HG03196 (cell line): ENCODE data around the gene IDUA.

ENCODE experiments used
- ATAC-seq: cut with Tn5 transposase; IDR thresholded peaks from one replicate; pipeline ENCODE4 v1.9.1; 2021; ENCODE audit not compliant: unreplicated experiment

The IDUA gene

GRCh38 chr4:985123-985830 lies 1.6 kb upstream of the IDUA start:
- no peak for ATAC-seq

DNA sequence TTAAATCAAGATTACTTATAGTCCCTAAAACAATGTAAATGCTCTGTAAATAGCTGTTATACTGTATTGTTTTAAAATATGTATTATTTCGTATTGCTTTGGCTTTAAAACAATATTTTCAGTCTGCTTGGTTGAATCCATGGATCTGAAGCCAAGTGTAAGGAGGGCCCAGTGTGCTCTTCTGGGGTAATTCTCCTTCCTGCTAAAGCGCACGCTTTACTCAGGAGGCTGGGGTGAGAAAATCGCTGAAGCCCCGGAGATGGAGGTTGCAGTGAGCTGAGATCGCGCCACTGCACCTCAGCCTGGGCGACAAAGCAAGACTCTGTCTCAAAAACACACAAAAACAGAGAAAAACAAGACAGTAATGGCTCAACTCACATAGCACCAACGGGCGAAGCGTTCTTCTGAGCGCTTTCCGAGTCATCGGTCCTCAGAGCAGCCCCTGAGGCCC lies 391 bp upstream of the IDUA start:
- no peak for ATAC-seq

- no peak for ATAC-seq
These were observed 1.0 kb downstream of the IDUA start for GRCh38 chr4:987624-988513.

DNA sequence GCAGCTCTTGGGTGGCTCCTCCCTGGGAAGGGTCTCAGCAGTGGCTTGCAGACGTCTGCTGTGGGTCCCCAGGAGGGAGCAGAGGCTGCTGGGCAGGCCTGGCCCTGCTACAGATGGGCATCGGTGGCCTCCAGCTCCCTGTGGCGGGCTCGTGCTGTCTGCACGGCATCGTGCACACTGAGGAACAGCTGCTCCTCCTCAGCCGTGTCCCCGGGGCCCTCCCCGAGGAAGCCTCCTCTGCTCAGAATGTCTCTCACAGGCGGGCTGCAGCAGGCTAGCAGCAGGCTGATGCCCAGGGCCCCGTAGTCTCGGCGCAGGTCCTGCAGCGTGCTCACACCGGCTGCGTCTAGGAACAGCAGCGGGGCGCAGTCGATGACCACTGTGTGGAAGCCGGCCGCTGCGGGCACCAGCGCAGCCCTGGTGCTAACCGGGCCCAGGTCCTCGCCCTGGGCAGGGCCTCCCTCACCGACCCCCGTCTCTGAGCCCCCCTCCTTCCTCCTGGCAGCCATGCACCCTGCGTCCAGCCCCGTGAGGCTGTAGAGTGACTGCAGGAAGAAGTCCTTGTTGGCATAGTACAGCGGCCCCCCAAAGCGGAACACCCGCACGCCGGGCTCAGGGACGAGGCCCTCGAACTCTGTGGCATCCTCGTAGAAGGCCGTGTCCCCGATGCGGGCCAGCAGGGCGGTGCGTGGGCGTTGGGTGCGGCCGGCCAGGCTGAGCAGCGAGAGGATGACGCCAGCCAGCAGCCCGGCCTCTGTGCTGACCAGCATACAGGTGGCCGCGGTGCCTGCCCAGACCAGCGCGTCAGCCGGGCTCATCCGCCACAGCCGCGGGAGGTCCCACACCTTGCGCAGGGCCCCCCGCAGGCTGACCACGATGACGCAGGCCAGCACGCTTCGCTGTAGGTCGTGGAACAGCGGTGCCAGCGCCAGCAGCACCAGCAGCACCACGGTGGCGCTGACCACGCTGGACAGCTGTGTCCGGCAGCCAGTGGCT lies 2.2 kb downstream of the IDUA start:
- ATAC-seq: no peak

GRCh38 chr4:989722-990471 lies 3.1 kb downstream of the IDUA start:
- no peak for ATAC-seq

DNA sequence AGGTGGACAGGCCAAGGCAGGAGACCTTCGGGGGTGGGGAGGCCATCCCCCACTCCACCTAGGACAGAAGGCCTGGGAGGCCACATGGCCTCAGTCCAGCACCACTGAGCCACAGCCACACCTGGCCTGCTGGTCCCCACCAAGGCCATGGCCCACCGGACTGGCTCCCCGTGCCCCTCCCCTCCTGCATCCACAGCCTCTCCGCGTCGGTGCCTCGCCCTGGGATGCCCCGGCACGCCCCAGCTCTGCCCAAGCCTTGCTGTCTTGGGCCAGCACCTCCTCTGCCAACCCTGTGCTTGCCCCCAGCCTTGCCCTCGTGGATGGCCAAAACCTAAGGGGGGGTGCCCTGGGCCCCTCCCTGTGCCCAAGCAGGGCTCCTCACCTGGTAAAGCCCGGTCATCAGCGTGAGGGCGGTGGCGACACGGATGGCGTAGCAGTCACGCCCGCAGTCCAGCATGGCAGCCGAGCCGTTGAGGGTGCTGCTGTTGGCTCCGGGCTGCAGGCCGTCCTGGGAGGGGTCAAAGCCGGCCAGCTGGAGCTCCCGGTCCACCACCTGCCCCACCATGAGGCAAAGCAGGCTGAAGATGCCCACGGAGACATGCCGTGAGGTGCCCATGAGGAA lies 4.0 kb downstream of the IDUA start:
- no peak for ATAC-seq

DNA sequence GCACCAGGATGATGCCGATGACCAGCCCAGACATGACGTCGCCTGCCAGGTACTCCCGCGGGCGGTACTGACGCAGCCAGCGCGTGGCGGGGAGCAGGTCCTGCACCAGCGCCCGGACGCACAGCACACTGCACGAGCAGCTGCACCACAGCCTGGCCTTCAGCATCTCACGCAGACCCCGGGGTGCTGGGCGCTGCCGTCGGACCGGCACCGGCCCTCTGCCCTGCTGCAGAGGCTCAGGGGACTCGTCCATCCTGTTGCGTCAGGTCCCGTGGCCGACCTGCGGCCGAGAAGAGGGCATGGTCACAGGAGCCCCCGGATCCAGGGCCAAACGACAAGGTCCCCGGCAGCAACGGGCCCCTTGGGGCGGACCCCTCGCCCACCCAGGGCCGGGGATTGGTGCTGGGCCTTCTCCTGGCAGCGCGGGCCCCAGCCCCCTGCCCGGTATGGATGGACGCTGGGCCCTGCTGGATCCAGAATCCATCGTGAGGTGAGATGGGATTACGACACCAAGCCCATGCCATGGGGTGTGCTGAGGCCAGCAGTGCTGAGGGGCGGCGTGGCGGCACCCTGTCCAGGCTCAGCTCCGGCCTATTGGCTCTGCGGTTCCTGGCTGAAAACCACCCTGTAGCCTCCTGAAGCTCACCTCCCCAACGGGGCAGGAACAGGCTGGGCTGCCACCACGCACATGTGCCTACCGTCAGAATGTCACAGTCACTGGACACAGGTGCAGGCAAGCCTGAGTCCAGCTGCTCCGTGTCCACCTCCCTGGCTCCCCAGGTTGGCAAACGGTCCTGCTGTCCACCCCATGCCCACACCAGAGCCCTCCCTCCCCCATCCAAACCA lies 4.8 kb downstream of the IDUA start:
- no peak for ATAC-seq

- no peak for ATAC-seq
These were observed 5.7 kb downstream of the IDUA start for GRCh38 chr4:992297-993110.

DNA sequence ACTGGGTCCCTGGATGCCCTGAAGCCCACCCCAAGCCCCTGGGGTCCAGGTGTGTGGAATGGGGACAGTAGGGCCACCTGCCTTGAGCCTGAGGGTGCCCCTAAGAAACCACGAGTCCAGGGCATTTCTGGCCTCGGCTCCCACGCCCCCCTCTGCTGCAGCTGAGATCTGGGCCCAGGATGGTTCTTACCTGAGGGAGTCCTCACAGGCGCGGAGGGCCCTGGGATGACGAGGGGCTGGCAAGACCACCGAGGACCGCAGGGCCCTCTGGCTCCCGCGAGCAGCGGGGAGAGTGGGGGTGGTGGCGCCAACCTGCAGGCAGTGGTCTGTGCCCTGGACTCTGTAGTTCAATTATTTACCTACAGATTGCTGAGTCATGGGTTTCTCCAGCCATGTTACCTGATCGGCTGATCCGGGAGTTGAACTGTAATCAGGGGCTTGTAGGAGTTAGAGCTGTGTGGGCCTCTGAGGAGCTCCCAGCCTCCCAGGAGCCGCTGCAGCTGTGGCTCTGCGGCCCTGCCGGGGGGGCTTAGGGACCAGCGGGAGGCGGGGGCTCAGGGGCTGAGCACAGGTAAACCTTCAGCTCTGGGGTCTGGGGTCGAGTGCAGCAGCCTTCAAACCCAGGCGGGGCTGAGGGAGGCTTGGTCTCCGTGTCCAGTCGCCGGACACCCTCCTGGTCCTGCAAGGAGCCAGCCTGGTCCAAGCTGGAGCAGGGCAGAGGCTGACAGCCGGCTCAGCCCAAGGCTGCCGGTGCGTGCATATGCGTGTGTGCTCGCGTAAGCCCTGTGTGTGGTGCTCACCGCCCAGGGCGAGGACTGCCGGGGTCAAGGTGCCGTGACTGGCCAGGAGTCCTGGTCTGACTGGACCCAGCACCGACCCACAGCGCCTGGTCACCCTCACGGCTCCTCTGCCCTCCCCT lies 6.5 kb downstream of the IDUA start, which contains the start of gene SLC26A1:
Gene SLC26A1 (minus strand): TSS at position 294 of the 919 bp plus-strand sequence. CDS start 1,701 bp downstream, outside the sequence.
- ATAC-seq: no peak

- no peak for ATAC-seq
These were observed 8.6 kb downstream of the IDUA start for GRCh38 chr4:995311-996026.

DNA sequence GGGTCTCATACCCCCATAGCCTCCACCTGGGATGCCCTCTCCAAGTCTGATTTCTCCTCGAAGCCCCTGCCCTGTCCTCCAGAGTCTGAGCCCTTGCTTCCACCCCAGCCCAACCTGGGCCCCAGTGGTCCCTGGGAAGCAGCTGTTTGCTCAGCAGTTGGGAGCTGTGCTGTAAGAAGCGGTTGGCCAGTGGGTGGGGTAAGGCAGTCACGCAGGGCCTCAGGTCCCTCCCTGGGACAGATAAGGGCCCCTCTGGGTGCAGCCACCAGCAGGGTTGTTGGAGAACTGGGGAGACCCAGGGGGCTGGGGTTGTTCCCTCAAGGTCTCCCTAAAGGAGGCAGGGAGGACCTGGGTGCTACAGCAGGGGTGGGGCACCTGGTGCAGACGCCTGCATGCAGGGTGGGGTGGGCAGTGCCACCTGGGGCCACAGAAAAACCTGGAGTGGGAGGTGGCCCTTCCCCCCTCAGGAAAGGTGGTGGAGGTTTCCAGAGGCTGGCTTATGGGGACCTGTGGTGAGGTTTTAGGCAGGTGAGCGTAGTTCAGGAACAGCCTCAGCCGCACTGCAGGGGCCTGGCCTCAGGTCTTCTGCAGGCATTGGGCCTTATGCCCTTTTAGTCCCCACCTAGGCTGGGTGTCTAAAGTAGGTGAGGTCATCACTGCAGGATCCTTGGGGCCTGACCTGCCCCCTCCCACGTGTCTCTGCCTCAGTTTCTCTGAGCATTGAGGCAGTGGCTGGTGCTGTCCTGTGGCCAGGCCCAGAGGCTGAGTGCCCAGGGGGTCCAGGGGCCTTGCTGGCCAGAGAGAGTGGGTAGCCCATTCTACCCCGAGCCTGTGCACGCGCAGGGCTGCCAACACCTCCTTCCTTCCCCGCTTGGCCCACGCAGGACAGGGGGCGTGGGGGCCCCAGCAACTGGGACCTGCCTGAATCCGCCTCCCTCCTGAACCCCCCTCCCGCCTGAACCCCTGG lies 9.5 kb downstream of the IDUA start:
- ATAC-seq: no peak

DNA sequence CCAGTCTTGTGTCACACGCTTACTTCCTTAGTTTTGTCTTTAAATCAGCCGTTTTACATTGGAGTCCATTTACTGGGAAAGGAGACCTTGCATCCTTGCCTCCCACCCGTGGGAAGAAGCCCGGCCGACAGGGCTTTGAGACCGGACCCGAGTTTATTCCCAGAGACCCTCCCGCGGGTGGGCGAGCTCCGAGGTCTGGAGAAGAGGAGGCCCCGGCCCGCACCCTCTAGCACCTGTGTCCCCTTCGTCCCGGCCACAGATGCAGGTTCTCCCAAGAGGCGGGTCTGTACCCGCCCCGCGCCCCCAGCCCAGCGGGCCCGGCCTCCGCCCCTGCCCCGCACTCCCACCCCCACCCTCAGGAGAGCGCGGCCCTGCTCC lies 10.1 kb downstream of the IDUA start:
- ATAC-seq: no peak

DNA sequence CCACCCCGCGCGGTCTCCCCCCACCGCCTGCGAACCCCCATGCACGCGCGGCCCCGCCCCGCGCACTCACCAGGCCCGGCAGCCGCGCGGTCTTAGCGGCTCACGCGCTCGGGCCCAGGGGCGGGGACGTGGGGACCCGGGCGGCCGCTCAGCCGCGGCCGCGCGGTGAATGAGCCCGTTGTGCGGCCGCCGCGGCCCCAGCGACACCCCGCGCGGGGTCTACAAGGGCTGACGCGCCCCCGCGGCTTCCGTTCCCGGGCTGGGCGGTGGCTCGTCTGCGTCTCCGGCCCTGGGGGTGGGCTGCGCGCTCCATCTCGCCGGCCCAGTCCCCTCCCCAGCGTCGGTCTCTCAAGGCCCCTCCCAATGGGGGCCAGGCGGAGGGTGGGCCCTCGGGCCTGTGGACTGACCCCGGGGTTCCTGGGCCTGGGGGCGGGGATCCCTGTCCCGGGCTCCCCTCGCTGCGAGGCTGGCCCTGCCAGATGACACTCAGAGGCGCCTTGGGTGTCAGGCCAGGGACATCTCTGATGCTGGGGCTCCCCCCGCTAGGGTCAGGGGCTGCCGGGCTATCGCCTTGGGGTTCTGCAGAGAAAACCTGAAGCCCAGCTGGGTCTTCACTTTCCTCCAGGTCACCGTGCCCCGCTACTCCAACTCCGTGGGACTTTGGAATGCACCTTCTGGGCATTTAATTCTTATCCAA lies 10.7 kb downstream of the IDUA start:
- ATAC-seq: no peak

DNA sequence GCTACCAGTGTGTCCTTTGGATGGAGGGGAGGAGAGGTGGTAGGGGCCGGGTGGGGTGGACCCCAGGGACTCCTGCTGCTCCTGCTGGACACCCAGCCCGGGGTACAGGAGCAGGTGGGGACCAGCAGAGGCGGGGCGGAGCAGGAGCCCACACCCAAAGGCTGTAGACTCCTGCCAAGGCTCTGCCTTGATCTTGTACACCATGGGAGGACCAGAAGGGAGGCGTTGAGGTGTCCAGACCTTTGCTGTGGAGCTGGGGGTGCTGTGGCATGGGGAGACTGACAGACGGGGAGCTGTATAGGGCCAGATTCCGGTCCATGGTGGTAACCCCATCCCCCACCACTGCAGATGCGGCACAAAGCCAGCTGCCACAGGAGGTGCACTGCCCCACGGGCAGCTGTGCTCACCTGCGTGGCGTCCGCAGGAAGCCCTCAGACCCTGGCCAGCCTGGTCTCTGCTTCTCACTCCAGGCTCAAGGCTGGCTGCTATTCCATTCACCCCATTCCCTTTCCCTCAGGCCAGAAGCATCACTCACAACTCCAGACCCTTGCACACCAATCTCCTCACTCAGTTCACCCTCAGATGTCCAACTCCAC lies 11.3 kb downstream of the IDUA start:
- no peak for ATAC-seq
